Cortex of kidney (tissue), 1 donor: ENCODE results near the gene UTP3.
"Not testable (repeated sequence)": the region's sequence is repeated elsewhere in the genome, so short reads cannot be mapped to it uniquely, and the experiment has no call there.

Source experiments
- DNase-seq: peaks from one replicate; lab custom pipeline; 2025; lab: John Stamatoyannopoulos, UW

UTP3 gene

DNA sequence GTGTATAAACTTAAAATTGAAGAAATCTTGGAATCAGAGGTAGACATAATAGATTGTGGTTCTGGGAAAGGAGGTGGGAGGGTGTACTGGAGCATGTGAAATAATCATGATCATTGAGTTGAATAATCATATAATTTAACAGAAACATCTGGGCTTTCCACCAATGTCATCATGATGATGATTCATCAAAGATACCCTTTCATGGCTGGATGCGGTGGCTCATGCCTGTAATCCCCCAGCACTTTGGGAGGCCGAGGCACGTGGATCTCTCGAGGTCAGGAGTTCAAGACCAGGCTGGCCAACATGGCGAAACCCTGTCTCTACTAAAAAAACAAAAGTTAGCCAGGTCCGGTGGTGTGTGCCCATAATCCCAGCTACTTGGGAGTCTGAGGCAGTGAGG, 26.8 kb downstream of the UTP3 start:
- DNase-seq, result no peak

DNA sequence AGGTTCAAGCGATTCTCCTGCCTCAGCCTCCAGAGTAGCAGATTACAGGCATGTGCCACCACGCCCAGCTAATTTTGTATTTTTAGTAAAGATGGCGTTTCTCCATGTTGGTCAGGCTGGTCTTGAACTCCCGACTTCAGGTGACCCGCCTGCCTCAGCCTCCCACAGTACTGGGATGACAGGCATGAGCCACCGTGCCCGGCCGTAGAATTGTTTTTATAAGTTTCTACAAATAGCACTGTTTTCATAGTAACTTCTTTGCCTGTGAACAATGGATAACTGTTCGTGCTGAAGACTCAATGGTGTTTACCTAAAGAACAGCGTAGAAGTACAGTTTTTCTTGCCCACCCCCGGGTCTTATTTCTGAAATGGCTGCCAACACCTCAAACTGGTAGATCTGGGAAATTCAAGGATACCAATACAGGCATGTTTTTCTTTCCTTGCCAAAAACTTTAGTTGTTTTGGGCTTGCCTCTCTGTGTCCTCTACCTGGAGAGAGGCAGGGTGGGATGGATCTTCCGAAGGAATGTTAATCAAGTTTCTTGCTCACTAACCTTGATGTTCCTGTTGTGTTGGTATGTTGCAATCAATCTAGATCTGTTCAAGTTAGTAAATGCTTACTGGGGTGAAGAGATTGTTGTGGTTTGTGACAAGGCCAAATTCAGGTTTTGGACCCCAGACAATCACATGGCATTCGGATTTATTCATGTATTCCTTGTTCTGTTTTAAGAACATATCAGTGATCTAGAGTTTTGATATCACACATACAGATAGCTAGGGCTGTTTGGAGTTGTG, 30.7 kb downstream of the UTP3 start:
- no peak for DNase-seq

DNA sequence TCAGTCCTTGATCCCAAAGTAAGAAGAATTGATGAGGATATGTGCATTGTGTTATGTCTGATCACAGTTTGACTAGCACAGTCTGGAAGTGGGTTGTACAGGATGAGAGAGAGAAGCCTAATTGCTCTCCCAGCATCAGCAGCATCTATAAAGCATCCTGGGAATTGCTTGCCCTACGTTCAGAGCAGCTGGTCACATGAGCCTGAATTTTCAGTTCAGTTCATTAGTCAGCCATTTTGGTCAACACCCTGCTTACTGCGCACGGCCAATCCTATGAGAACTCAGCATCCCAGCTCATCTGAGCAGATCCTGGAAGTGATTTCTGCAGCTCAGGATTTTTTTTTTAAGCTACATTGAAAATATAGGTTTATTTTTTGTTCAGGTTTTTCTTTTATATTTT, 33.4 kb downstream of the UTP3 start, which contains the start of gene RUFY3:
Gene RUFY3, plus strand, starts transcription at position 218 of the 400 bp plus-strand sequence. CDS start 610 bp downstream, outside the sequence.
- no peak for DNase-seq

DNA sequence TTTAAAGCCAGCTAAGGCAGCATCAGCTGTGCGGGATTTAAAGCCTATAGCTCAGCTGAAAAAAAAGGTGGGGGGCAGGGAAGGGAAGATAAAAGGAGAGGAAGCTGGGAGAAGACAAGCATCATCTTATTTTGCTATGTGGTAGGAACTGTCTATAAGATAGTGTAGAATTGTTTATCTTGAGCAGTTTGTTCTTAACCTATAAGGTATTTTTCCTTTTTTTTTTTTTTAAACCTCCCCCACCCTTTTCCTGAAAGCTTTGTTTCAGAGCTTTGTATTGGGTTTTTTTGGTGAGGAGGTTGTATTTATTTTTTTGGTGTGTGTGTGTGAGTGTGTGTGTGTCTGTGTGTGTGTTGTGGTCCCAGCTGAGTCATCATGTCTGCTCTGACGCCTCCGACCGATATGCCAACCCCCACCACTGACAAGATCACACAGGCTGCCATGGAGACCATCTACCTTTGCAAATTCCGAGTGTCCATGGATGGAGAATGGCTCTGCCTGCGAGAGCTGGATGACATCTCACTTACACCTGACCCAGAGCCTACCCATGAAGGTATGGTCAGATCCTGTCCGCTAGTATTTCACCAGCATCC, 34.0 kb downstream of the UTP3 start:
- no peak for DNase-seq

DNA sequence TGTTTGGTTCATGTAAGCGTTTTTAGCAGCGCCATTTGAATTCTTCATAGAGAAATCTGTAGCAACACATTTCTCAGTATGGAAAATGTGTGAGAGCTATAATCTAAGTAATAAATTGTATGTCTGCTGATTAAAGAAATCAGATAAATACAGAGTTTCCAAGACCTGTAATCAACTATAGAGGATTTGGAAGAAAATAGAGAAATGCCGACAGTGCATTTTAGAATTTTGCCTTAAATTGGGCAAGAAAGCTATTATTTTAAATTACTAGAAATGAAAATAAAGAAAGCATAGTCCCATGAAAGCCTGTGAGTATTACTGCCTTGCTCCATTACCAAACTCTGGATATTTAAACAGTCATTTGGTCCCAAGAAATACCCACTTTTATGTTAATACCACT, 36.1 kb downstream of the UTP3 start:
- DNase-seq, result no peak

DNA sequence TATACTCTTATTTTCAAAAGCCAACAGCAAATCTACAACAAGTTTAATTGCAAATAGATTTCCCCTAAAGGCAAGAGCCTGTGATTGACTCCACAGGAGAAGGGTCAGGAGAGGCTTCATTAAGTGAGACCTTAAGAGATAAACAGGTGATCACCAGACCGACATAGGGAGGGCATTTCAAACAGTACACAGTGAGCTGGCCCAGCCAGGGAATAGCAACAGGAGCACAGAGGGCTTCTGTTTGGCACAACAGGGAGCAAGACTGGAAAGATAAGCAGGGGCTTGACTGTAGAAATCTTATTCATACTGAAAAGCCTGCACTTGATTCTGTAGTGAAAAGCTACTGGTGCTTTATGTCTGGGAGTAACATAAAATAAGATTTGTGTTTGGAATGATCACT, 37.3 kb downstream of the UTP3 start:
- DNase-seq, result no peak

DNA sequence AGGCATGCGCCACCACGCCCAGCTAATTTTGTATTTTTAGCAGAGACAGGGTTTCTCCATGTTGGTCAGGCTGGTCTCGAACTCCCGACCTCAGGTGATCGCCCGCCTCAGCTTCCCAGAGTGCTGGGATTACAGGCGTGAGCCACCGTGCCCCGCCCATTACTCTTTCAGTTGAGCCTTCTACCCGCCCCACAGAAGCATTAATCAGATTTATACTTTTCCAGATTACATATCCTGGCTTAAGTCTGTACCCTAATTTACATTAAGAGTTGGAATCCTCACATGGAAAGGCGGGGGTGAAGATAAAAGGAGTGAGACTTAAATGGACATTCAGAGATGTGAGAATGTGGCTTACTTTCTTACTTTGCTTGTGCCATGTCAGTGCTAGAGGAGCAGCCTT, 38.2 kb downstream of the UTP3 start:
- DNase-seq, result not testable (repeated sequence)

DNA sequence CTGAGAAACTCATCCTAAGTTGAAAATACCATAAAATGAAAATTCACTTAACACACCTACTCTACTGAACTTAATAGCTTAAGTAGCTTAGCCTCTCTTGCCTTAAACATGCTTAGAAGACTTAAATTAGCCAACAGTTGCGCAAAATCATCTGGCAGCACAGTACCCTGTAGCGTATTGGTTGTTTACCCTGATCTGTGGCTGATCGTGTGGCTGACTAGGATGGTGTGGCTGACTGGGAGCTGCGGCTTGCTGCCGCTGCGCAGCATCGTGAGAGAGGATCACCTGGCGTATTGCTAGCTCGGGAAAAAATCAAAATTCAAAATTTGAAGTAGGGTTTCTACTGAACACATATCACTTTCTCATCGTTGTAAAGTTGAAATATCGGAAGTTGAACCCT, 39.8 kb downstream of the UTP3 start:
- DNase-seq, result no peak

DNA sequence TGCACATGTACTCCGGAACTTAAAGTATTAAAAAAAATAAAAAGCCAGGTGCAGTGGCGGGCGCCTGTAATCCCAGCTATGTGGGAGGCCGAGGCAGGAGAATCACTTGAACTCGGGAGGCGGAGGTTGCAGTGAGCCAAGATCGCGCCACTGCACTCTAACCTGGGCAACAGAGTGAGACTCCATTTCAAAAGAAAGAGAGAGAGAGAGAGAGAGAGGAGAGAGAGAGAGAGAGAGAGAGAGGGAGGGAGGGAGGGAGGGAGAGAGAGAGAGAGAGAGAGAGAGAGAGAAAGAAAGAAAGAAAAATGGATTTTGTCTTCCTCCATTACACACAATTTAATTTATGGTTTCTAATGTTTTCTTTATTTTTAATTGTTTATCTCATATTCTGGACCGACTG, 44.5 kb downstream of the UTP3 start:
- DNase-seq, result not testable (repeated sequence)

DNA sequence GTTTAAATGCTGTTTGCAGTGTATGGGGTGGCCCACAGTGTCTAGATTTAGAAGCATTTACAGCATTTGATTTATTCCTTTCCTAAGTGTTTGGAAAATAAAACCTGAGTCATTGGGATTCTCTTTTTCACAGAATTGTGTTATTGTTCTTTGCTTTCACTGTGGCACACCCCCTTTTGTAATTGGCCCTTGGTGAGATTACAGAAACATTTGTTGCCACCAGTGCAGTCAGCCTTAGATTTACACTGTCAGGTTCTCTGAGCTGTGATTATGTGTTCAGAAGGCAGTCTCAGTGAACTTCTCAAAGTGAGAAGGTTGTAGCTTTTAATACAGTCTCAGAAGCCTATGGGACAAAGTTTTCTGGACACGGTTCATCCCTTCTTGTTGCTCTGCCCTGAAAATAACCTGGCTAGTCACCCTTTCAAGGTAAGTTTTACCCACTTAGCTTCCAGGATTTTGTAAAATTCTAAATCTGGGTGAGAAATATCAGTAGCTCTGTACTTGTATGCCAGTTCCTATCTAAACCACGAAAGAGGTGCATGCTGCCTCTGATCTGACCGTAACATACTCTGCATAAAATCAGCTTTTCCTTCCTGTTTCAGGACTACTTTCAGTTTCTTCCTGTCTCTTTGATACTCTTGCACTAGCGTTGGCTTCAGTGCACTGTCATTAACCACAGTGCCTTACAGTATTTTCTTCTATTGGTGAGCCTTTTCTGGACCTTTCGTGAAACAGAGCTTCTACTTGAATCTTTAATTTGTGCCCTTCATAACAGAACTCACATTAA, 46.0 kb downstream of the UTP3 start:
- DNase-seq, result no peak

DNA sequence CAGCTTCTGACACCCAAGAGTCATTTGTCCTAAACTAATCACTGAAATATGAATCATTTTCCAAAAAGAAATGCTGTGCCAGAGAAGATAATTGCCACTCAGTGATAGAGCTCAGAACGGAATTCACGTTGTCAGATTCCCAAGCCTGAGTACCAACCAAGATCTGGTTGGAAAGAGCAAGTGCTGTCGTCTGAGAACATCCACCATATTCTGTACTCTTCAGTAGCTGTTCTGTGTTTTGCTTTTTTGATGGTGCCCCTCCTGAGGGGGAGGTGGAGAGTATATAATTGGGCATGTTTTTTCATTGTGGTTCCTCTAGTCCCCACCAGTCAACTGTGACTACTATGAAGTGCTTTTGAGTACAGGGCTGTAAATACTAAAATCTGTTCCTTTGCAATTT, 46.6 kb downstream of the UTP3 start:
- no peak for DNase-seq

DNA sequence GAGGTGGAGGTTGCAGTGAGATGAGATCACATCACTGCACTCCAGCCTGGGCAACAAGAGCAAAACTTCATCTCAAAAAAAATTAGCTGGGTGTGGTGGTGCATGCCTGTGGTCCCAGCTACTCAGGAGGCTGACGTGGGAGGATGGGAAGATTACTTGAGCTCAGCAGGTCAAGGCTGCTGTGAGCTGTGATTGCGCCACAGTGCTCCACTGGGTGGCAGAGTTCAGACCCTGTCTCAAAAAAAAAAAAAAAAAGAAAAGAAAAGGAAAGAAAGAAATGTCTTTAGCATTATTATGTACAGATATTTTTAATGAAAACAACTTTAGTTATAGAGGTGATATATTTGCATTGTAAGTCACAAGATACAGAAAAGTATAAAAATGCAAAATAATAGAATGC, 47.6 kb downstream of the UTP3 start:
- DNase-seq, result not testable (repeated sequence)

DNA sequence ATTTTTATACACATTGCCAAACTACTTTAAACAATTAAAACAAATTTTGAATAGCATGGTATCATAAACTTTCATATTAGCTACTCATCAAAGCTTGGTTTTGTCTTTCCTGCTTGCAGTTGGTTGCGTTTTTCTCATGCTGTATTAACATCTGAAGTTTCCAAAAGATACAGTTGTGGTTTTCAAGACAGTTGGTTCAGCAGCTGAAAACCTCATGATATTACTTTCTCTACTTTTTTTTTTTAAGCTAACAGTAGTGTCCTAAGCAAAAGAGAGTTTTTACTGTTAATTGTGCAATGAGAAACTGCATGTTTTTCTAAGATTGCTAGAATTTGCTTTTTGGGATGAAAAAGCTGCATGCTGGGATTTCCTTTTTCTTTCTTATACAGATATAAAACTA, 48.7 kb downstream of the UTP3 start:
- DNase-seq, result no peak

DNA sequence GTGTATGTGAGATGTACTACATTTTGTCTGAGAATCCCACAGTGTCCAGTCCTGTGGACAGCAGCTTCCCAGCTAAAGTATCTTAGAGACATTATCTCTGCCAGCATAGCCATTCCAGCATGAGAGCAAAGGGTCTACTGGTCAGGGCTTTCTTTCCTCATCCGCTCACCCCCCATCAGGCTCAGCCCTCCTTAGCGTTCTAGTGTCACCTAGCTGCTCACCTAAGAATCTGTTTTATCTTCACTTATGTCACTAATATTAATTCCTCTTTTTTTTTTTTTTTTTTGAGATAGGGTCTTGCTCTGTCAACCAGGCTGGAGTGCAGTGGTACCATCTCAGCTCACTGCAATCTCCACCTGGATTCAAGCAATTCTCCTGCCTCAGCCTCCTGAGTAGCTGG, 49.1 kb downstream of the UTP3 start:
- no peak for DNase-seq

DNA sequence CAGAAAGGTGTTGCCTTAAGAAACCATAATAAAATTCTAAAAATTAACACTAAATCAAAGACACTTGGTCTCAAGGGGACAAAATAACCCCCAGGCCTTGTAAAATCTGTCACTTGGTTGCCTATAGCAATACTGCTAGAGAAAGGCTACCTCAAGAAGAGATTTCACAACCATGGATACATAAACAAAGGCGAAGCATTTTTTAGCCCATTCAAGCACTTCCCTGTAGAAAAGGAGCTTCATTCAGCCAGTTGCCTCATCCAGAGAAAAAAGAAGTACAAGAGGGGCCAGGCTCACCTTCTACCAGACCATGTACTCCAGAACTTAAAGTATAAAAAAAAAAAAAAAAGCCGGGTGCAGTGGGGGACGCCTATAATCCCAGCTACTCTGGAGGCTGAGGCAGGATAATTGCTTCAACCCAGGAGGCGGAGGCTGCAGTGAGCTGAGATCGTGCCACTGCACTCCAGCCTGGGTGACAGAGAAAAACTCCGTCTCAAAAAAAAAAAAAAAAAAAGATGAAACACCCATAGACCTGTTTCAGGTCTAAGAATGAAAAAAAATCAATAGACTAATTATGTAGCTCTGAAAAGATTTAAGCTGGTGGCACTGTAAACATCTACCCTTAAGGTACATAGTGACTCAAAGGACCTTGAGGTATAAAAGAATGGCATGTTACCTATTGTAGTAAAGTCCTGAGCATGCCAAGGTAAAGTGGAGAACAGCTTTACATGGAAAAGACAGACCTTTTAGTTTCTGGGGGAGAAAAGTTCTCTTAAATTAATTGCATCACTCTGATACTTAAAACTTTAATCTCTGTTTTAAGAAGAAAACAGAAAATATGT, 51.4 kb downstream of the UTP3 start:
- no peak for DNase-seq
